HL-60 (cell line): ENCODE data around the gene BRD4.
A peak's percentile ranks its signal among the peaks of the same experiment; 100 is the strongest.

Source experiments
- DNase-seq, 2 experiments: peaks; one replicate each; pipeline ENCODE4 v3.0.0-alpha.2; 2010 to 2020; ENCODE audit warnings: low read depth in 1 of 2, low spot score in 1 of 2
- H3K27ac ChIP-seq: fragments of 250-450 bp; sonication (Bioruptor Pico); replicated peaks from 2 replicates; pipeline ENCODE4 v1.5.1; 2020; ENCODE audit warnings: mild to moderate bottlenecking, moderate library complexity
- H3K27me3 ChIP-seq: fragments of 250-450 bp; sonication (Bioruptor Pico); 2 replicates; pipeline ENCODE4 v1.5.1; 2021; ENCODE audit warnings: mild to moderate bottlenecking, moderate library complexity; ENCODE audit not compliant: insufficient read depth, poor library complexity, severe bottlenecking
- H3K4me3 ChIP-seq: replicated peaks from 2 replicates; pipeline ENCODE4 v1.5.1; 2011; ENCODE audit warnings: mild to moderate bottlenecking, control low read depth, low read length; ENCODE audit not compliant: insufficient read depth
- CTCF ChIP-seq: IDR thresholded peaks from one replicate; pipeline ENCODE4 v1.5.1; 2011; ENCODE audit warnings: low read length, control low read depth, inconsistent platforms; ENCODE audit not compliant: insufficient read depth
- GABPA ChIP-seq: IDR thresholded peaks from 2 replicates; pipeline ENCODE4 v1.6.1; 2012; ENCODE audit warnings: low read depth
- POLR2AphosphoS5 ChIP-seq: IDR thresholded peaks from 2 replicates; pipeline ENCODE4 v1.6.1; 2012; ENCODE audit warnings: low read depth
- REST ChIP-seq: IDR thresholded peaks from 2 replicates; pipeline ENCODE4 v1.6.1; 2012; ENCODE audit warnings: low read depth; ENCODE audit not compliant: insufficient replicate concordance
- SPI1 ChIP-seq: IDR thresholded peaks from 2 replicates; pipeline ENCODE4 v1.6.1; 2012; ENCODE audit warnings: low read depth, mild to moderate bottlenecking, borderline replicate concordance

BRD4 gene

DNA sequence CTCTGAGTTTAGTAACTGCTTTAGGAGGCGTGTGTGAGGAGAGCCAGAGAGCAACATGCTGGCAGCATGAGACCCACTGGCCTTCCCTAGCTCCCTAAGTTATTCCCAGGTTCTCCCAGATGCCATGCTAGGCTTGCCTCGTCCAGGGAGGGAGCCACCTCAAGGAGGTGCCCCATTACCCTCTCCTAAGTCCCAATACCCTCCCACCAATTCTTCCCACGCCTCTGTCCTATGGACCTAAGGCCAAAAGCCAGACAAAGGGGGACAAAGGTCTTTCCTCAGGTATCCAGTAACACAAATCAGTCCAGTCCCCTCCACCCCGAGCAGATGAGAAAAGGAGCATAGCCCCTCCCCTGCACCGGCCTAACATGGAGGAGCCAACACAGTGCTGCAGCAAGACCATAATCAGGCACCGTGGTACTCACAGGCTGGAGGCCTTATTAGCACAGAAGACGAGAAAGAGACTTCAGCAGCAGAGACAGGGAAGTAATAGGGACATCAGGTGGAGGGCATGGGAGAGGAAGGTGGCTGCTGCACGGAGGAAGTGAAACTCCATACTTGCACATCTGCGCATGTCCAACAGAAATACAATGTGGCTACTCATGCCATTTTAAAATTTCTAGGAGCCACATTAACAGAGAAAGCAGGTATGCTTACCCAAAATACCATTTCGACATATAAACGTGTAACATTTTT lies 46.3 kb downstream of the BRD4 start:
- DNase-seq, result peak; percentile 37 to 73
- Histone ChIP-seq H3K27me3 (no peaks in the 10 kb centered on the region), H3K4me3 (no peak overlapping the region), H3K27ac (no peak overlapping the region)
- TF ChIP-seq SPI1 (peak; percentile 56; the same call in 1 of the 2 replicates), REST (no peak)

DNA sequence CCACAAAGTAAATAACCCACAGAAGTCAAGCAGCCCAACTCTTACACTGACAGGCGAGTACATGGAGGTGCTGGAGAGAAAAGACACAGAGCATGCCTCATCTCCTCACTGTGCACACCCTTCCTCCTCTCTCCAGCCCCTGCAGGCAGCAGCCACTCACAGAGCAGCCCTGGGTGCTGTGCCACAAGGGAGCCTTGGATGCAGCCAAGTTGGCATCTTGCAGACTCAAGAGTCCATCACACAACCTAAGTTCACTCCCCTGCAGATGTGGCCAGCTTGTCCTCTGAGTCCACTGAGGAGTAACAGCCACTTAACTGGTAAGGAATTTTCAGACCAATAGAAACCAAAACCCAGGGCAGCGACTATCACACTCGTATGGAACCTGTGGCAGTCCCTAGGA lies 47.4 kb downstream of the BRD4 start:
- Histone ChIP-seq H3K27me3 (no peaks in the 10 kb centered on the region), H3K4me3 (no peak overlapping the region), H3K27ac (no peak overlapping the region)
- no peak for DNase-seq
- TF ChIP-seq GABPA (no peak), REST (no peak), POLR2AphosphoS5 (no peak), SPI1 (no peak), CTCF (no peak)

DNA sequence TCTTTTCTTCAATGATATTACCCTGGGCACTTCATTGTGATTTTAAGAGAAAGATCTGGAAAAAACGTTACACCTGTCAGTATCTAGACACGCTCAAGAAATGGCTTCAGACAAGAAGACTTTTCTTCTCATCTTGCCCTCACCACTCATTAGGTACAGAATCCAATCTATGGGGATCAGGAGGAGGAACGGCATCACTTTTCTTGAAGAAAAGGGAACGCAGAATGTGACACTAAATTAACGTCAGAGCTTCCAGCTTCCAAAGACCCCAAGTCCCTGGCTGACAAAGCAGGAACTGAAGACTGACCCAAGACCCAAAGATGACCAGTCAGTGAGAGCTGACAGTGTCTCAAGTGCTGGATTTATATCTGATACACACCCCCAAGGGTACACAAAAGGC lies 48.2 kb downstream of the BRD4 start:
- TF ChIP-seq REST (no peak), SPI1 (no peak), GABPA (no peak)
- H3K27me3 ChIP-seq, result no peaks in the 10 kb centered on the region

DNA sequence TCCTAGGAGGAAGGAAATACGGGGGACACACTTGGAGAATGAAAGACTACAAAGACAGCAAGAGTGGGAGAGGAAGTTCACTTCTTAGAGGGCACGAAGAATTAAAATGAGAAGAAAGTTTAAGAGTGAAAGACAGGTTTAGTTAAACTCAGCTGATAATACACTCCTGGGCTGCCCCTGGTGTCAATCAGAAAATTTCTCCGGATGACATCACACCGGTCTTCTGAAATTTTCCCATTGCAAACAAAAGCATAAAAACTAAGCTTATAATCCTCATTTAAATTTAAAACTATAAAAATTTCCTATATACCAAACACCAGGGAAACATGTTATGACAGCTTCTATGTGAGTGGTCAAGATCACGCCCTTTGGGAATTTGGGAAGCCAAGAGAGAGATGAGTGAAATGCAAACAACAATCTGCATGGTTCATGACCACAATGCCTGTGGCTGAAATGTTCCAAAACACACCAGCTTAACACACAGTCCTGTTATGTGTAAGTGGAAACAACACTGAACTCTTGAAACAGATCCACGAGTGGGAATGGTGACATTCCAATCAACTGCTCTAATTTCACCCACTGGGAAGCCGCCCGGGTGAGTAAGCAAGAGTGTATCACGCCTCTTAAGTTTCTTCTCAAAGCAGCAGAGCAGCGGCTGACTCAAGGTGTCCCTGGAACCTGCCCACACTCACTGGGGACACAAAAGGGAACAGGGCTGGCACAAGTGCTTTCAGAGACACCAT lies 49.0 kb downstream of the BRD4 start:
- no peak overlapping the region for H3K27ac ChIP-seq

More for the DNA sequence above, 48.2 kb downstream of the BRD4 start:
- Histone ChIP-seq H3K27ac (no peak overlapping the region), H3K4me3 (no peak overlapping the region)
- no peak for DNase-seq

More for the DNA sequence above, 49.0 kb downstream of the BRD4 start:
- TF ChIP-seq POLR2AphosphoS5 (no peak), CTCF (no peak), REST (no peak), GABPA (no peak), SPI1 (no peak)
- no peak overlapping the region for H3K4me3 ChIP-seq
- H3K27me3 ChIP-seq, result no peaks in the 10 kb centered on the region
- no peak for DNase-seq
